SK-N-SH (cell line): ENCODE results near the gene RPS6KA2. TPM values are rescaled to one million over a fixed set of nuclear protein-coding genes. Genes with fewer than 3 reads are reported as not detected.

ENCODE experiments used
- CTCF ChIA-PET: fragments of 300-600, 350-600 bp; formaldehyde crosslinking; extraction: SDS; loops from one replicate; lab custom pipeline; 2021; lab: Yijun Ruan, JAX
- POLR2A ChIA-PET: fragments of 350-600 bp; sonication (Branson Sonifier 250); formaldehyde crosslinking; extraction: SDS; loops from one replicate; lab custom pipeline; 2020; ENCODE audit warnings: antibody characterized with exemption, inconsistent platforms; lab: Yijun Ruan, JAX
- DNase-seq: peaks from one replicate; pipeline ENCODE4 v3.0.0; 2012
- H2AFZ ChIP-seq: fragments of 200-600 bp; sonication (generic); 2 replicates; pipeline ENCODE4 v1.8.1; 2016; ENCODE audit warnings: antibody characterized with exemption, mild to moderate bottlenecking, low read depth
- H3F3A ChIP-seq: fragments of 200-600 bp; sonication (generic); replicated peaks from 2 replicates; pipeline ENCODE3; 2016; ENCODE audit warnings: antibody characterized with exemption, mild to moderate bottlenecking; ENCODE audit not compliant: insufficient read depth
- H3K27ac ChIP-seq, 2 experiments: fragments of 200-500 bp in 1 of 2; fragments of 200-600 bp in 1 of 2; sonication (Bioruptor generic) in 1 of 2; sonication (generic), shearing (Covaris generic) in 1 of 2; 2 replicates each; pipeline versions ENCODE4 v1.5.1 to v1.6.1; 2014 to 2016; ENCODE audit warnings: low read depth in 2 of 2, inconsistent platforms in 1 of 2, low read length in 1 of 2, mild to moderate bottlenecking in 1 of 2, mixed read lengths in 1 of 2
- H3K27me3 ChIP-seq: fragments of 200-600 bp; sonication (generic), shearing (Covaris generic); 2 replicates; pipeline ENCODE4 v1.6.1; 2016; ENCODE audit warnings: mixed run types; ENCODE audit not compliant: insufficient read depth
- H3K36me3 ChIP-seq, 2 experiments: fragments of 200-500 bp in 1 of 2; fragments of 200-600 bp in 1 of 2; sonication (Bioruptor generic) in 1 of 2; sonication (generic) in 1 of 2; replicated peaks in 1 of 2; 2 replicates each; pipeline versions ENCODE3 to v1.5.1; 2014 to 2016; ENCODE audit warnings: low read length in 1 of 2, mild to moderate bottlenecking in 1 of 2; ENCODE audit not compliant: insufficient read depth in 2 of 2, control insufficient read depth in 1 of 2
- H3K4me1 ChIP-seq, 2 experiments: fragments of 200-500 bp in 1 of 2; fragments of 200-600 bp in 1 of 2; sonication (Bioruptor generic) in 1 of 2; sonication (generic), shearing (Covaris generic) in 1 of 2; 2 replicates each; pipeline versions ENCODE4 v1.5.1 to v1.6.1; 2014 to 2016; ENCODE audit warnings: low read depth in 1 of 2, low read length in 1 of 2, mixed run types in 1 of 2; ENCODE audit not compliant: insufficient read depth in 2 of 2, control insufficient read depth in 1 of 2
- H3K4me2 ChIP-seq: fragments of 200-600 bp; sonication (generic), shearing (Covaris generic); 2 replicates; pipeline ENCODE4 v1.6.1; 2017; ENCODE audit warnings: mixed run types
- H3K4me3 ChIP-seq, 2 experiments: fragments of 200-500 bp in 1 of 2; fragments of 200-600 bp in 1 of 2; sonication (Bioruptor generic) in 1 of 2; sonication (generic), shearing (Covaris generic) in 1 of 2; 2 replicates each; pipeline versions ENCODE4 v1.5.1 to v1.8.1; 2014 to 2016; ENCODE audit warnings: low read depth in 2 of 2, inconsistent platforms in 1 of 2, low read length in 1 of 2, mild to moderate bottlenecking in 1 of 2, mixed read lengths in 1 of 2, moderate library complexity in 1 of 2
- H3K79me2 ChIP-seq: fragments of 200-600 bp; sonication (generic); 2 replicates; pipeline ENCODE4 v1.8.1; 2017; ENCODE audit warnings: mild to moderate bottlenecking; ENCODE audit not compliant: insufficient read depth
- H3K9ac ChIP-seq: fragments of 200-600 bp; sonication (generic); 2 replicates; pipeline ENCODE4 v1.6.1; 2017; ENCODE audit warnings: mixed run types
- H3K9me2 ChIP-seq: fragments of 200-600 bp; sonication (generic); 2 replicates; pipeline ENCODE4 v1.6.1; 2017; ENCODE audit warnings: mixed run types
- H3K9me3 ChIP-seq: fragments of 200-600 bp; sonication (generic); 2 replicates; pipeline ENCODE4 v1.6.1; 2017; ENCODE audit warnings: mixed run types, mild to moderate bottlenecking, moderate library complexity
- H4K20me1 ChIP-seq: fragments of 200-600 bp; sonication (generic); 2 replicates; pipeline ENCODE4 v1.6.1; 2017; ENCODE audit warnings: mild to moderate bottlenecking, mixed run types; ENCODE audit not compliant: insufficient read depth
- CHD2 ChIP-seq: fragments of 150-350 bp; IDR thresholded peaks from 2 replicates; pipeline ENCODE4 v1.6.1; 2018; ENCODE audit warnings: low read length; ENCODE audit not compliant: partially characterized antibody
- EP300 ChIP-seq, 2 experiments: IDR thresholded peaks; 2 replicates each; pipeline versions ENCODE4 v1.4.0 to v1.6.1; 2012; ENCODE audit warnings: borderline replicate concordance in 1 of 2, low read depth in 1 of 2, low read length in 1 of 2
- FOSL2 ChIP-seq: IDR thresholded peaks from 2 replicates; pipeline ENCODE4 v1.4.0; 2012; ENCODE audit warnings: low read depth, mild to moderate bottlenecking, moderate library complexity, borderline replicate concordance
- FOXJ3 ChIP-seq: sonication (generic); formaldehyde crosslinking; IDR thresholded peaks from 2 replicates; pipeline ENCODE4 v1.5.1; 2020; ENCODE audit warnings: mild to moderate bottlenecking, missing genetic modification reagents
- FOXM1 ChIP-seq: IDR thresholded peaks from 2 replicates; pipeline ENCODE4 v1.4.0; 2012; ENCODE audit warnings: low read depth, mild to moderate bottlenecking
- GABPA ChIP-seq: IDR thresholded peaks from 2 replicates; pipeline ENCODE4 v1.4.0; 2012; ENCODE audit warnings: low read depth, mild to moderate bottlenecking
- GATA2 ChIP-seq: sonication (generic); formaldehyde crosslinking; IDR thresholded peaks from 2 replicates; pipeline ENCODE4 v1.5.0; 2020; ENCODE audit warnings: mild to moderate bottlenecking, missing genetic modification reagents
- JUND ChIP-seq: IDR thresholded peaks from 2 replicates; pipeline ENCODE4 v1.4.0; 2012
- MAX ChIP-seq: IDR thresholded peaks from 2 replicates; pipeline ENCODE4 v1.4.0; 2012; ENCODE audit warnings: low read depth
- NFIC ChIP-seq: IDR thresholded peaks from 2 replicates; pipeline ENCODE4 v1.4.0; 2012; ENCODE audit warnings: borderline replicate concordance
- REST ChIP-seq: IDR thresholded peaks from 2 replicates; pipeline ENCODE4 v1.6.1; 2012; ENCODE audit warnings: mild to moderate bottlenecking, low read depth, low read length, moderate library complexity
- RFX5 ChIP-seq: IDR thresholded peaks from 2 replicates; pipeline ENCODE4 v1.6.1; 2012; ENCODE audit warnings: mild to moderate bottlenecking, improper control_type of control experiment, low read length
- SMC3 ChIP-seq: IDR thresholded peaks from 2 replicates; pipeline ENCODE4 v1.6.1; 2012; ENCODE audit warnings: low read depth, low read length, improper control_type of control experiment
- USF1 ChIP-seq: IDR thresholded peaks from 2 replicates; pipeline ENCODE4 v1.4.0; 2012; ENCODE audit warnings: low read depth, borderline replicate concordance
- USF2 ChIP-seq: fragments of 150-350 bp; IDR thresholded peaks from 2 replicates; pipeline ENCODE4 v1.6.1; 2017; ENCODE audit warnings: antibody characterized with exemption, low read length, low read depth, borderline replicate concordance
- YY1 ChIP-seq: IDR thresholded peaks from 2 replicates; pipeline ENCODE4 v1.4.0; 2012; ENCODE audit warnings: low read depth, mild to moderate bottlenecking
- WGBS: methylation state at CpG from one replicate; pipeline ENCODE4 v1.1.6; 2017; ENCODE audit warnings: low lambda C conversion rate; 5-methylcytosine and 5-hydroxymethylcytosine counted together
- polyA plus RNA-seq, 3 experiments: library from polyadenylated mRNA; depleted of rRNA; stranded (reverse); fragments of >200 nt; gene quantifications; 2 replicates each; pipeline ENCODE4 v1.2.3, GENCODE V29; 2012

Gene RPS6KA2
- polyA plus RNA-seq, 1 of the 3 experiments (the other 2 are of a cell fraction), result 59.5 TPM

GRCh38 chr6:166499350-166500163 is 127.5 kb downstream of the RPS6KA2 start:
- Histone ChIP-seq H3F3A (no peaks in the 10 kb centered on the region), H3K36me3 (peaks cover 21 to 88% of the 10 kb centered on the region in 2 experiments), H3K27ac (peak overlapping the region in 1 of 2 experiments; percentile 96; a peak in 2 of 4 replicates), H3K27me3 (no peaks in the 10 kb centered on the region), H3K79me2 (no peaks in the 10 kb centered on the region), H3K4me2 (no peak overlapping the region), H4K20me1 (no peaks in the 10 kb centered on the region), H3K9me2 (no peaks in the 10 kb centered on the region), H2AFZ (no peak overlapping the region), H3K9ac (no peak overlapping the region), H3K9me3 (no peaks in the 10 kb centered on the region)
- no peak for DNase-seq
- WGBS, result 93% methylated on average over 7 of the region's 7 CpGs
- POLR2A ChIA-PET, result interaction anchor here (1.3 kb wide), 1 partner anchor 9 kb away, joined by 8 read pairs; no protein-coding TSS in a partner anchor
- TF ChIP-seq GABPA, result no peak
- TF ChIP-seq FOSL2, result no peak
- TF ChIP-seq USF2, result no peak
- no peak for TF ChIP-seq NFIC
- TF ChIP-seq FOXM1, result no peak
- no peak for TF ChIP-seq SMC3
- TF ChIP-seq YY1, result no peak
- TF ChIP-seq FOXJ3 (CRISPR knock-in tag), result no peak
- TF ChIP-seq MAX, result no peak
- TF ChIP-seq JUND, result no peak
- TF ChIP-seq EP300 (IDR thresholded peaks at IDR 0.05; ENCODE audit: borderline replicate concordance in 1 of 2, low read depth in 1 of 2, low read length in 1 of 2), result no peak
- TF ChIP-seq REST, result no peak
- no peak for TF ChIP-seq GATA2
- no peak for TF ChIP-seq USF1
- no peak for TF ChIP-seq RFX5
- no peak for TF ChIP-seq CHD2
- TF ChIP-seq, all 33 proteins: peak for 0
- Histone ChIP-seq H3K4me3 (no peak overlapping the region), H3K4me1 (peaks cover 0 to 57% of the 10 kb centered on the region in 2 experiments; a peak in 2 of 4 replicates)
- CTCF ChIA-PET, result interaction anchor here (0.6 to 1.4 kb wide), 2 partner anchors 8 to 63 kb away, joined by 3 read pairs; no protein-coding TSS in a partner anchor
